Activated naive CD4-positive, alpha-beta T cell treated with Interleukin-2 at 50 U/mL for 16 hours (primary cell): ENCODE results near the gene CNNM4.

Source experiments
- DNase-seq: peaks from one replicate; pipeline ENCODE4 v3.0.0-alpha.2; 2020

CNNM4 gene

DNA sequence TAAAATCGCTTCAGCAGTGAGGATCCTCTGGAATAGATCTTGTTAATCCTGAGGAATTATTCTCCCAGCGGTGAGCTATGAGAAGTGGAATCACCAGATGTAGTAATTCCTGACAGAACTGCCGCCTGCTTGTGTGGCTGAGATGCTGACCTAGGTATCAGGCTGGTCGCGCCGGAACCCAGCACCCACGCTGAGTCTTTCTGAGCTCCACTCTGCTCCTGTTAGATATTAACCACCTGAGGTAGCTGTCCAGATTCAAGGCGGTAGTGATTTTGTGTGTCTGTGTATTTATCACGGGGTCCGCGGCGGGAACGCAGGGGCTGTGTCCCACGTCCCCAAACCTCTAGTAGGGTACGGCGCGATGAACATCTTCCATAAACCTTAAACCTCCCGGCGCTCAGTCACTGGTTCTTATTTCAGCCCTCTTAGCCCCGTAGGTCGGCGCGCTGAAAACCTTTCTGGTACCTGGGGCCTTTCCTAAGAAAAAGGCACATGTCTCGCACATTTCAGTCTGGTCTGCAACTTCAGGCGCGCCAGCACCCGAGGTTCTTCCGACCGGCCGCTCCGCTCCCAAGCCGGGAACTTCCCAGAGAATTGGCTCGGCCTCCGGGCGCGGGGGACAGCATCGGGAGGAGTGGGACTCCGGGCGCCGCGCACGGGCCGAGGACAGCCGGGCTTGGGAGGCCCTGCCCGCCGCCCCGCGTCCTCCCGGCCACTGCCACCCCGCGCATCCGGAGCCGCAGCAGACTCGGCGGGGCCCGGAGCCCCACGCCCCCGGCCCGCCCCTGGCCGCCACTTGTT lies 54.8 kb downstream of the CNNM4 start:
- DNase-seq = peak; percentile 32

GRCh38 chr2:96816127-96816835 lies 55.6 kb downstream of the CNNM4 start, which contains the start of gene CNNM3:
TSS of gene CNNM3 (plus strand) at chr2:96816268. CDS start at chr2:96816278, 10 bp downstream.
- peak; percentile 97 for DNase-seq

- DNase-seq = no peak
Observed at GRCh38 chr2:96816836-96817702, 56.4 kb downstream of the CNNM4 start.

- DNase-seq = no peak
Observed at GRCh38 chr2:96817882-96818281, 57.2 kb downstream of the CNNM4 start.

DNA sequence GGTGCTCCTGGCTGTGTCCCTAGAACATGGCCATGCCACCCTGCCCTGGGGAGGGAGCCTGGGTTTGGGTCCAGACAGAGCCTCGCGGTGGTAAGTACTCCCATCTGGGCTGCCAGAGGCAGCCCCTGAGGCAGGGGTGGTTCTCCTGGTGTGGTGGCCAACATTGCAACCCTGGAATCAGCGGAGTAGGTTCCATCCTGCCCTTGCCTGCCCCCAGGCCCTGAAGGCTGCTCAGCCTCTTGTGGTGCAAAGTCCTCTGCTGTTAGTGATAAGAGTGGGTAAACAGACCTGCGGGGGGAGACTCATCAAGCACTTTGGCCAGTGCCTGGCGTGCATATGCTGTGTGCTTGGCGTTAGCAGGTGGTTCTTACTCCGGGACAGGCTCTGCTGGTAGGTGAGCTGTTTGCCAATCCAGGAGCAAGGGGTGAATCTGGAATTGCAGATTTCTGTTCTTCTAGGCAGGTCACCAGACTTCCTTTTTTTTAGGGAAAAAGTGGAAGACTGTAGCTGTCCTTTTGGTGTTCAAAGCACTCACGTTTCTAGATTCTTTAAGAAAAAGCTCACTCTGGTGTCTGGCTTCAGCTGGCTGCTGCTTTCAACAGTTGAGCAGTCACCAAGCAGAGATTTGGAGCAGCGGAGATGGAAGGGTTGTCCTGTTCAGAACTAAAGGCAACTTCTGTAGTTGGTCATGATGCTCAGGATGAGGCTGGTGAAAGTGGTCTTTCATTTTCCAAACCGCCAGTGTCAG lies 58.6 kb downstream of the CNNM4 start:
- no peak for DNase-seq

GRCh38 chr2:96819876-96820511 lies 59.3 kb downstream of the CNNM4 start:
- DNase-seq = no peak

- DNase-seq = no peak
Observed at GRCh38 chr2:96821113-96821675, 60.5 kb downstream of the CNNM4 start.

GRCh38 chr2:96822786-96823185 lies 62.1 kb downstream of the CNNM4 start:
- DNase-seq = no peak

GRCh38 chr2:96823198-96823597 lies 62.5 kb downstream of the CNNM4 start:
- DNase-seq = no peak

DNA sequence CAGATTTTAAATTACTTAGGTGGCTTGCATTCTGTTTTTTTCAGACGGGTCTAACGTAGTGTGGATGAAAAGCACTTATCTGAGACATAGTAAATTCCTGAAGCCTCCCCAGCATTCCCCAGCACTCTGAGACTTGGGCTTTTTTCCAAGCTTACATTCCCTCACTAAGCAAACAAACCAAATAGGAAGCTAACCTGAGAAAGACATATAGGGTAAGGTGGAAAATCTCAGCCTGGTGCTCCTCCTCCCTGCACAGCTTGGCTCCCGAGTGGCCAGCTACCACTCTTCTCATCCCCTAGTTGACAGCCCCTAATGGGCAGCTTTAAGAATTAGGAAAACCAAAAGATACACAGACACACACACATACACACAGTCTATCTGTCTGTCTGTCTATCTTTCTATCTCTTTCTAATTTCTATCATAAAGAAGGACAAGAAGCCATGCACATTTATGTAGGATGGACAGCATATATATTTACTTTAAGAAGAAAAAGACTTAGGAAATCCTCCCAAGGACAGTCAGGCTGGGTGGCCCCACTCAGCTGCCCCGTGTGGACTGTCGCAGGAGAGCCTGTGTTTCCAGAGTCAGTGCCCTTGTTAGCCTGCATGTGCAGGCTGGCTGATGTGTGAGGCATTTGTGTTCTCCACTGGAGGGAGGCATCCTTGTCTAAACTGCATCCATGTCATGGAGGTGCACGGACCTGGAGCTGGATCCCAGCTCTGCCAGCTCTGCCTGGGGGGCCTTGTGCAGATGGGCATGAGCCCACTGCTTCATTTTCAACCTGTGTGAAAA lies 63.6 kb downstream of the CNNM4 start:
- no peak for DNase-seq

GRCh38 chr2:96825057-96825456 lies 64.4 kb downstream of the CNNM4 start:
- no peak for DNase-seq

DNA sequence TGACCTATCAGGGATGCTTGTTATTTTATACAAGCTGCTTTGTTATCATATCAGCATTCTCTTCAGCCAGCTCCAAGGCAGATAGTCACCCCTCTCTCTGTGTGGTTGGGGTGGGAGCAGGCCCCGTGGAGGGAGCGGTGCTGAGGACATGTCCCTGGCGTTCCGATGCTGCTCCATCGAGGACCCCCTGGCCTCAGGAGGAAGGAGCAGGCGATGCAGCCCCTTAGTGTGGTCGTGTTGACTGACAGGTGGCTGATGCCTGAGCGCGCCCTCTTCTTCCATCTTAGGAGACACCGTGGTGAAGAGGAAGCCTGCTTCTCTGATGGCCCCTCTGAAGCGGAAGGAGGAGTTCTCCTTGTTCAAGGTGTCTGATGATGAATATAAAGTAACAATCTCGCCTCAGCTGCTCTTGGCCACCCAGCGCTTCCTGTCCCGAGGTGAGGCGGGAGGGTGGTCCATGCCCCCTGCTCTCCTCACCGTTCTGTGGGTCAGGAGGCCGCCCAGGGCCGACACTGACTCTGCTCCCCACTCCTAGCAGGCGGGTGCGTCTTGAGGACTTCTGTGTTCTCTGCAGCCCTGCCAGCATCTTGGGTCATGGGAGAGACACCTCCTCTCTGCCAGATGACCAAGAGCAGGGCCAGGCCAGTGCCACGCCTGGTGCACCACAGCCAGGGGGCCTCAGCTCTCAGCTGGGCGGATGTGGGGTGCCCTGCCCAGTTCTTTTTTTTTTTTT lies 66.0 kb downstream of the CNNM4 start:
- no peak for DNase-seq

DNA sequence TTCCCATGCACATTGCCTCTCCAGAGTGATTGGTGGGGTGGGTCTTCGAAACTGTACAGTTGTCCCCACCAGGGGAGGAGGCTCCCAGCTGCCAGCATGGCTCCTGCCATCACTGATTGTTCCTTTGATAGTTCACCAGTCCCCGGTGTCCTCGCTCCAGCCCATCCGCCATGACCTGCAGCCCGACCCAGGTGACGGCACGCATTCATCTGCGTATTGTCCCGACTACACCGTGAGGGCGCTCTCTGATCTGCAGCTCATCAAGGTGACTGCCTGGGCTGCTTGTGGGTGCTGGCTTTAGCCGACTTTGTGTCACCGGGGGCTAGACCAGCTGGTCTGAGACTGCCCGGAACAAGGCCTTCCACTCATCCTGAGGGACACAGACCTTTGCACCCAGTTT lies 67.7 kb downstream of the CNNM4 start:
- no peak for DNase-seq

DNA sequence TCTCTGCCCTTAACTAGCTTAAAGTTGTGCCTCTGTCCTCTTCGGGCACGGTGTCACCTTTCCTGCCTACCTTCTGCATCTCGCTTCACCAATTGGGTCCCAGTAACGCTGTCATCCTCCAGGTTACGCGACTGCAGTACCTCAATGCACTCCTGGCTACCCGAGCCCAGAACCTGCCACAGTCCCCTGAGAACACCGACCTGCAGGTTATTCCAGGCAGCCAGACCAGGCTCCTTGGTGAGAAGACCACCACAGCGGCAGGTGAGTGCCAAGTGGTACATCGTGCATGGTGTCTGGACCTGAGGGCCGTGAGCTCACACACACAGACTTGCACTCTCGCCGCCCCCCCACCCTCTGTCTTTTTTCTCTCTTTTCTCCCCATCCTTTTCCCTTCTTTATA lies 68.2 kb downstream of the CNNM4 start:
- DNase-seq = no peak

GRCh38 chr2:96830044-96830562 lies 69.4 kb downstream of the CNNM4 start:
- DNase-seq = no peak

GRCh38 chr2:96831679-96832078 lies 71.0 kb downstream of the CNNM4 start:
- DNase-seq = no peak

DNA sequence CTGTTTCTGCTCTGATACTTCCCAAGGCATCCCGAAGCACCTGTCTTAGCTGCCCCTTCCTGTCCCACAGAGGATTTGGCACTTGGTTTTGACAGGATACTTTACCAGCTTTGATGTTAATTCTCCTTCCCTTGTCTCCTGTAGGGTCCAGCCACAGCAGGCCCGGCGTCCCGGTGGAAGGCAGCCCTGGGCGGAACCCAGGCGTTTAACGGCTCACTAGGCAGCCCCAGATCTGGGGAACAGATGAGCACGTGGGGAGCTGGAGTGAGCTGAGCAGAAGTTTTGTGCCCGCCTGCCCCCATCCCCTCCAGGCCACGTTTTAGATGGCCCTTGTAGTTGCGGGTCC lies 71.7 kb downstream of the CNNM4 start:
- DNase-seq = no peak

DNA sequence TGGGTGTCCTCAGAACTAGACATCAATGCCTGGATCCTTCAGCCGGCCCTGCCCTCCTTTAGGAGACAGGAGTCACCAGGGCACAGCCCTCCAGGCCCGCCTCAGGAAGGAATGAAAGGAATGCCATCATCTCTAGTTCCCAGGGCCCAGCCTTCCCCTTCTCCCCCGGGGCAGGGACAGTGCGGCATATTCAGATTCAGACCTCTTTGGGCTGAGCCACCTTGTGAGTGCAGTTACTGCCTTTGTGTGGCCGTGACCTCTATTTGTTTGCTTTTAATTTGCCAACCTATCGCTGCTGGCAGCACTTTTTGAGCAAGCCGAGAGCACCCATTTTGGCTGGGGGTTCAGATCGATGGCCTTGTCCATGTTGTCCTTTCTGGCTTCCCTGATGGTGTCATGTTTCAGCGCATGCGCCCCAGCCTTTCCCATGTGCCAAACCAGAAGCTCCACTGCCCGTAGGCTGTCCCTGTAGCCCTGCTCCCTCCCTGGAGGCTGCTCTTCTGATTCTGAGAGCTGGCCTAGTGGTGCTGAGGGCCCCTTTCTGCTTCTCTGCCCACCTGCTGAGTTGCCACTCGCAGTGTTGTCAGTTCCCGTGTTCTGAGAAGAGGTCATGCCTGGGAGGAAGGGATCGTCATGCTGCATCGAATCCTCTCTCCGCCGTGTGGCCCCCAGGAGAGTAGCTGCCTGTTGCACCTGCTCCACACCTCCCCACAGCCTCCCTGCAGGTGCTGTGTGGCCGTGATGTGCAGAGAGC lies 72.2 kb downstream of the CNNM4 start:
- no peak for DNase-seq

DNA sequence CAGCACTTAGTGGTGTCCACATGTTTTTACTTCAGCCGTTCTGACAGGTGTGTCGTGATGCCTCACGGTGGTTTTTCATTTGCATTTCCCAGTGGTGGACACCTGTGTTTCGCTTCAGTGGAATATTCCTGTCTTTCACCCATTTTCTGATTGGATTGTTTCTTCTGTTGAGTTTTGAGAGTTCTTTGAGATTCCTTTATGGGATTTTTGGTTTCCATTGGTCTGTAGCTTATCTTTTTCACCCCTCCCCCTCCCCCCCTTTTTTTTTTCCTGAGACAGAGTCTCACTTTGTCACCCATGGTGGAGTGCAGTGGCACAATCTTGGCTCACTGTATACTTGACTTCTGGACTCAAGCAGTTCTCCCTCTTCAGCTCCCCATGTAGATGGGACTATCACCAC lies 75.1 kb downstream of the CNNM4 start:
- DNase-seq = no peak
